GM12891 (cell line): ENCODE measurements around the gene NPL.

Experiments used
- POLR2A ChIP-seq: IDR thresholded peaks from 2 replicates; pipeline ENCODE4 v1.6.1; 2011; ENCODE audit warnings: low read depth, low read length, control low read depth
- POLR2AphosphoS5 ChIP-seq: IDR thresholded peaks from 2 replicates; pipeline ENCODE4 v1.6.1; 2011; ENCODE audit warnings: low read depth, low read length, control low read depth
- TAF1 ChIP-seq: IDR thresholded peaks from 2 replicates; pipeline ENCODE4 v1.6.1; 2011; ENCODE audit warnings: low read depth, low read length, control low read depth

GRCh38 chr1:182754087-182754486 is 35.5 kb upstream of the NPL start:
- TF ChIP-seq POLR2A (no peak), POLR2AphosphoS5 (no peak), TAF1 (no peak)
